ENCODE data around the gene SND1. TPM values are rescaled to one million over a fixed set of nuclear protein-coding genes. Genes with fewer than 3 reads are reported as not detected.

The SND1 gene
- total RNA-seq, 2 donors from 2014 or later, result 146 to 155 TPM

DNA sequence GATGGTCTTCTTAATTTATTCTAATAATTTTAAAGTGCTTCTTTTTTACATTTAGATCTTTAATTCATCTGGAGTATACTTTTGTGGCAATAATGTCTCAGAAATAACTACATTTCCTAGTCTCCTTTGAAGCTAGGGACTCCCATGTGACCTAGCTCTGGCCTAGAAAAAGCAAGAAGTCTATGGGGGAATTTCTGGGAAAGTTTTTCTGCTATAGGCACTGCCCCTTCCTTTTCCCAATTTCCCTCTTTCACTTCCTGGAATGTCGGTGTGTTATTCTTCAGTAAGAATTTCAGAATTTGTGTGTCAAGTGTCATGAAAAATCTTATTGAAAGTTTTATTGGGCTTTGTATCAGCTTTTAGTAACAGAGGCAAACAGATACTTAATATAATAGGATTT, 473.8 kb downstream of the SND1 start:
- intact Hi-C loops (cut with DNase I), result no loop called here
- no peaks in the 10 kb centered on the region for H3K9me3 ChIP-seq
- no peaks in the 10 kb centered on the region for H3K27me3 ChIP-seq
- no peak overlapping the region for H3K4me3 ChIP-seq
- DNase-seq (no peak), ATAC-seq (no peak)
- H3K36me3 ChIP-seq (replicated peaks in 1 of 2; ENCODE audit: insufficient read depth in 1 of 2, low read depth in 2 of 2), result no peaks in the 10 kb centered on the region
- no peak overlapping the region for H3K27ac ChIP-seq
- no peaks in the 10 kb centered on the region for H3K4me1 ChIP-seq
- TF ChIP-seq POLR2A (IDR thresholded peaks at IDR 0.05) (no peak), CTCF (IDR thresholded peaks at IDR 0.05) (no peak)
- 69 to 89% methylated on average over 1 of the region's 1 CpG for WGBS, 2 donors

DNA sequence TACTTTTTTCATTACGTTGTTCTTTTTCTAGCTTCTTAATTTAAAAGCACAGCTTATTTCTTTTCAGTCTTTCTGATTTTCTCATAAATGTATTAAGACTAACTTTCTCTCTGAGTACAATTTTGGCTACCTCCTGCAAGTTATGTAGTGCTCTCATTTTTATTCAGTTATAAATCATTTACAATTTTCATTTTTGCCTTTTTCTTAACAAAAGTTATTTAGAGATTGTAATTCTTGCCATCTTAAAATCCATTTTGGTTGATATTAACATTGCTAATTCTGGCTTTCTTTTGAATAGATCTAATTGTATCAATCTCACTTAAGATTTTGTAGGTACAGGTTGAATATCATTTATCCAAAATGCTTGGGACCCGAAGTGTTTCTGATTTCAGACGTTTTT, 476.4 kb downstream of the SND1 start:
- H3K27ac ChIP-seq, result no peak overlapping the region
- H3K9me3 ChIP-seq, result no peaks in the 10 kb centered on the region
- intact Hi-C loops (cut with DNase I), result no loop called here
- no peaks in the 10 kb centered on the region for H3K4me1 ChIP-seq
- H3K4me3 ChIP-seq, result no peak overlapping the region
- no peaks in the 10 kb centered on the region for H3K36me3 ChIP-seq (replicated peaks in 1 of 2; ENCODE audit: insufficient read depth in 1 of 2, low read depth in 2 of 2)
- ATAC-seq (no peak), DNase-seq (no peak)
- TF ChIP-seq POLR2A (IDR thresholded peaks at IDR 0.05), result no peak
- no peak for TF ChIP-seq CTCF (IDR thresholded peaks at IDR 0.05)
- H3K27me3 ChIP-seq, result no peaks in the 10 kb centered on the region
- 40 to 48% methylated on average over 3 of the region's 3 CpGs for WGBS, 2 donors

- 75 to 86% methylated on average over 12 of the region's 12 CpGs for WGBS, 2 donors
- intact Hi-C loops (cut with DNase I), result no loop called here
- Histone ChIP-seq H3K4me1 (no peaks in the 10 kb centered on the region), H3K27ac (no peak overlapping the region), H3K27me3 (no peaks in the 10 kb centered on the region), H3K36me3 (replicated peaks in 1 of 2; ENCODE audit: insufficient read depth in 1 of 2, low read depth in 2 of 2) (no peaks in the 10 kb centered on the region), H3K9me3 (no peaks in the 10 kb centered on the region), H3K4me3 (no peak overlapping the region)
- TF ChIP-seq POLR2A (IDR thresholded peaks at IDR 0.05) (no peak), CTCF (IDR thresholded peaks at IDR 0.05) (no peak)
- no peak for DNase-seq
- ATAC-seq, result no peak
Measured at GRCh38 chr7:128129224-128129864, 477.4 kb downstream of the SND1 start.

- Histone ChIP-seq H3K4me3 (no peak overlapping the region), H3K36me3 (replicated peaks in 1 of 2; ENCODE audit: insufficient read depth in 1 of 2, low read depth in 2 of 2) (no peaks in the 10 kb centered on the region), H3K9me3 (no peaks in the 10 kb centered on the region), H3K27ac (no peak overlapping the region), H3K4me1 (peaks cover 15% of the 10 kb centered on the region), H3K27me3 (peaks cover 0 to 12% of the 10 kb centered on the region in 2 donors)
- 58 to 86% methylated on average over 2 of the region's 2 CpGs for WGBS, 2 donors
- DNase-seq (no peak), ATAC-seq (no peak)
- intact Hi-C loops (cut with DNase I), result no loop called here
- TF ChIP-seq CTCF (IDR thresholded peaks at IDR 0.05) (no peak), POLR2A (IDR thresholded peaks at IDR 0.05) (no peak)
Measured at GRCh38 chr7:128131115-128131514, 479.1 kb downstream of the SND1 start.

GRCh38 chr7:128131731-128132130, 479.7 kb downstream of the SND1 start:
- H3K9me3 ChIP-seq, result no peaks in the 10 kb centered on the region
- intact Hi-C loops (cut with DNase I), result no loop called here
- H3K27me3 ChIP-seq, result peaks cover 0 to 17% of the 10 kb centered on the region in 2 donors

More at GRCh38 chr7:128131731-128132130, 479.7 kb downstream of the SND1 start:
- Histone ChIP-seq H3K27ac (no peak overlapping the region), H3K4me1 (peaks cover 19% of the 10 kb centered on the region), H3K4me3 (no peak overlapping the region), H3K36me3 (replicated peaks in 1 of 2; ENCODE audit: insufficient read depth in 1 of 2, low read depth in 2 of 2) (no peaks in the 10 kb centered on the region)
- no peak for ATAC-seq
- no peak for TF ChIP-seq CTCF (IDR thresholded peaks at IDR 0.05)
- TF ChIP-seq POLR2A (IDR thresholded peaks at IDR 0.05), result no peak
- WGBS, 2 donors, result 68 to 72% methylated on average over 4 of the region's 4 CpGs
- no peak for DNase-seq

All from body of pancreas (tissue), 4 donors.